Uterine smooth muscle cell (primary cell): Measurements from ENCODE around the gene MRPL24. TPM values are rescaled to one million over a fixed set of nuclear protein-coding genes. Genes with fewer than 3 reads are reported as not detected.

Experiments
- total RNA-seq: library from RNA; depleted of rRNA; stranded (reverse); fragments of >200 nt; gene quantifications from 2 replicates; pipeline ENCODE4 v1.2.3, GENCODE V29; 2014

The MRPL24 gene
- 49.0 and 50.9 TPM in 2 replicates for total RNA-seq

GRCh38 chr1:156740741-156741480 lies at the start of gene MRPL24:
Gene MRPL24, minus strand, starts transcription at chr1:156741088. Its CDS starts 2,384 bp downstream, at chr1:156738704.

GRCh38 chr1:156767101-156767878 lies 26.4 kb upstream of the MRPL24 start, which contains the start of gene PRCC:
Gene PRCC, plus strand, starts transcription at chr1:156767535. Its CDS starts 237 bp downstream, at chr1:156767772.

GRCh38 chr1:156751451-156751756 lies 10.5 kb upstream of the MRPL24 start, which contains the start of gene HDGF:
Gene HDGF, minus strand, starts transcription at chr1:156751675. Its CDS starts 246 bp downstream, at chr1:156751429.

GRCh38 chr1:156728599-156729462 lies 12.1 kb downstream of the MRPL24 start, which contains the start of gene ISG20L2:
Gene ISG20L2, minus strand, starts transcription at chr1:156728766. Its CDS starts 1,114 bp downstream, at chr1:156727652.

GRCh38 chr1:156727926-156728598 lies 12.8 kb downstream of the MRPL24 start, which contains the start of gene METTL25B:
Gene METTL25B, plus strand, starts transcription at chr1:156728469. Its CDS starts 636 bp downstream, at chr1:156729105.

GRCh38 chr1:156705321-156705917 lies 35.5 kb downstream of the MRPL24 start, which contains the start of gene CRABP2:
Gene CRABP2, minus strand, starts transcription at chr1:156705583. Its CDS starts 137 bp downstream, at chr1:156705446.

Other genes with a start within 250 kb of the MRPL24 start
- 6.9 and 7.7 TPM in 2 replicates for gene MEF2D, start 240.3 kb downstream of the MRPL24 start, total RNA-seq
- gene IQGAP3, start 168.5 kb downstream of the MRPL24 start, total RNA-seq, result 27.6 and 83.3 TPM in 2 replicates
- not detected in 2 replicates for gene TTC24, start 161.4 kb downstream of the MRPL24 start, total RNA-seq
- gene NAXE, start 149.3 kb downstream of the MRPL24 start, total RNA-seq, result 80.1 and 83.0 TPM in 2 replicates
- 14.6 and 34.1 TPM in 2 replicates for gene GPATCH4, start 139.6 kb downstream of the MRPL24 start, total RNA-seq
- gene HAPLN2, start 121.7 kb downstream of the MRPL24 start, total RNA-seq, result not detected in 2 replicates
- 0.11 TPM in 1 of 2 replicates, not detected in the other for gene BCAN, start 99.0 kb downstream of the MRPL24 start, total RNA-seq
- gene NES, start 63.7 kb downstream of the MRPL24 start, total RNA-seq, result 32.2 and 68.6 TPM in 2 replicates
- 17.0 and 21.5 TPM in 2 replicates for gene CRABP2, start 35.5 kb downstream of the MRPL24 start, total RNA-seq
- gene METTL25B, start 12.6 kb downstream of the MRPL24 start, total RNA-seq, result 6.6 and 12.0 TPM in 2 replicates
- 5.0 and 5.5 TPM in 2 replicates for gene ISG20L2, start 12.3 kb downstream of the MRPL24 start, total RNA-seq
- gene HDGF, start 10.6 kb upstream of the MRPL24 start, total RNA-seq, result 121 and 180 TPM in 2 replicates
- 11.1 and 11.2 TPM in 2 replicates for gene PRCC, start 26.4 kb upstream of the MRPL24 start, total RNA-seq
- 0.25 TPM in 1 of 2 replicates, not detected in the other for gene SH2D2A, start 75.8 kb upstream of the MRPL24 start, total RNA-seq
- under 0.01 TPM in 1 of 2 replicates, not detected in the other for gene INSRR, start 118.0 kb upstream of the MRPL24 start, total RNA-seq
- not detected in 2 replicates for gene NTRK1, start 119.8 kb upstream of the MRPL24 start, total RNA-seq
- gene PEAR1, start 152.6 kb upstream of the MRPL24 start, total RNA-seq, result 1.3 and 1.6 TPM in 2 replicates
- not detected in 2 replicates for gene LRRC71, start 179.5 kb upstream of the MRPL24 start, total RNA-seq